GM04504 (cell line): ENCODE measurements around the gene ATP4B.
A peak's percentile ranks its signal among the peaks of the same experiment; 100 is the strongest.
"Not testable (repeated sequence)": the region's sequence is repeated elsewhere in the genome, so short reads cannot be mapped to it uniquely, and the experiment has no call there.

ENCODE experiments used
- DNase-seq: peaks from one replicate; pipeline ENCODE4 v3.0.0-alpha.2; 2012; ENCODE audit warnings: low read depth

The ATP4B gene

DNA sequence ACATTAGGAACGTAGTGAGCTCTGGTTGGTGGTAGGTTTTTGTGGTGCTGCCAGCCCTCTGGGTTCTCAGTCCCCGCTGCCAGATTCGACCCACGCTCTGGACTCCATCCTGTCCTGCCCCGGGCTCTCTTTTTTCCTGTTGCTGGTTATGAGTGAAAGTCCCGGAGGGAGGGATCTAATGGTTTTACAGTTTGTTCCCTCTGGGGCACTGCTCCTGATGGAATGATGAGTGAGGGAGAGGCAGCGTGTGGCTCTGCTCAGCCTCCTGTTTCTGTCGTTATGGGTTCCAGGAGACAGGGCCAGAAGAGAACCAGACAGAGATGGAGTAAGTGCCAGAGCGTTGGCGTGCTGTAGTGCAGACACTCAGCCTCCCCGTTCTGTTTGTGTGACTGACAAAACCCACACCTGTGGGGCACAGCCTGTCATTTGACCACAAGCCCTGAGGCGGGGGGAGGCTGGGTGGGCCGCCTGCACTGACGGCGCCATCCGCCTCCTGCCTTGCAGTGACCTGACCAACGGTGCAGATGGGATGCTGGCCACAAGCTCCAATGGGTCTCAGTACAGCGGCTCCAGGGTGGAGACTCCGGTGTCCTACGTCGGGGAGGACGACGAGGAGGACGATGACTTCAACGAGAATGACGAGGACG, 18.3 kb downstream of the ATP4B start:
- DNase-seq = no peak

DNA sequence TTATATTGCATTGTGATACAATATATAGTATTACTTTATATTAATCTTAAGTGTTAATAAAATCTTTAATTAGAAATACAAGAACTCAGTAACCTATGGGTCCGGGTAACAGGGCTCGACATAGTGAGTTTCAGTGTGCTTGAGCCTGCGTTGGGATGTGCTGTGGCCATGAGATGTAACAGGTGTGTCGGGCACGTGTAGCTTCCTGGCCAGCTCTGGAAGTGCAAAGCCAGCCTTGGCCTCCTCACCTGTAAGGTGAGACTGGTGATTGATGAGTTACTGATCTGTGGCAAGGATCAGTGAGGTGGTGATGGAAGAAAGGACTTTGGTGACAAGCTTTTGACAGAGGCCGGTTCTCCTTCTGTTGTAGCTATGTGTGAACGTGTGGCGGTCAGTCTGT, 19.2 kb downstream of the ATP4B start:
- no peak for DNase-seq

DNA sequence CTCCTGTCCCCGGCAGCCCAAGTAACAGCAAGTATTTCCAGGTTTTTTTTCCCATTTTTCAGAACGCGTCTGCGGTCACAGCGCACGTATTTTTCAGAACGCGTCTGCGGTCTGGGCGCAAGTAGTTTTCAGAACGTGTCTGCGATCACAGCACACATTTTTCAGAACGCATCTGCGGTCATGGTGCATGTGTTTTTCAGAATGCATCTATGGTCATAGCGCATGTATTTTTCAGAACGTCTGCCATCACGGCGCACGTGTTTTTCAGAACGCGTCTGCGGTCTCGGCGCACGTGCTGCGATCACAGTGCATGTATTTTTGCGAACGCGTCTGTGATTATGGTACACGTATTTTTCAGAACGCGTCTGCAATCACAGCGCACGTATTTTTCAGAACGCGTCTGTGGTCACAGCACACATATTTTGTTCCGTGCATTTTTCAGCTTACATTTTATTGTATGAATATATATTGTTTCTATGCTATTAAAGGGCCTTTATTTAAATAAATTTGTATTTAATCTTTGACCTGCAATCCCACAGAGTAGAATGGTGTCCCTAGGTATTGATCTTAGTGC, 19.7 kb downstream of the ATP4B start:
- no peak for DNase-seq

GRCh38 chr13:113637262-113638160, 20.5 kb downstream of the ATP4B start:
- DNase-seq = no peak

DNA sequence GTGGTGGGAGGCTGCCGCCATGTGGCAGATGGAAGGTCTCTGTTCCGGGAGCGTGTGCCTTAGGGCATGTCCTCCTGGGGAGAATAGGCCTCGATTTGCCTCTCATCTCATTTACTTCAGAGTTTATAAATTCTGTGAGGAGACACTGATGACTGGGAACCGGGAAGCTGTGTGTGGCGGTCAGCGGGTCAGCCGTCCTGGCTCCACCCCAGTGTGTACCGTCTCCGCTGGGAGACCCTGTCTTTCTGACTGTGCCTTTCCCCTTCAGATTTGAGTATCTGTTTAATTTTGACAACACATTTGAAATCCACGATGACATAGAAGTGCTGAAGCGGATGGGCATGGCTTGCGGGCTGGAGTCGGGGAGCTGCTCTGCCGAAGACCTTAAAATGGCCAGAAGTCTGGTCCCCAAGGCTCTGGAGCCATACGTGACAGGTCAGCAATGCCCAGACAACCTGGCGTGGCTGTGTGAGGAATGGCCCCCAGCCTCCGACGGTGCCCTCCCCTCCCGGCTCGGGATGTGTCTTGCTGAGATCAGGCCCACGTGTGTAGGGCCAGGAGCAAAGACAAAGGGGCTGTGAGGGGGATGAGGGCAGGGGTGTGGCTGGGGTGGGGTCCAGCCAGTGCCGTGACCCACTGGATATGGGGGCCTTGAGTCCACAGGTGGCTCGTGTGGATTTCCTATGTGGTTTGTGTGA, 21.6 kb downstream of the ATP4B start:
- no peak for DNase-seq

DNA sequence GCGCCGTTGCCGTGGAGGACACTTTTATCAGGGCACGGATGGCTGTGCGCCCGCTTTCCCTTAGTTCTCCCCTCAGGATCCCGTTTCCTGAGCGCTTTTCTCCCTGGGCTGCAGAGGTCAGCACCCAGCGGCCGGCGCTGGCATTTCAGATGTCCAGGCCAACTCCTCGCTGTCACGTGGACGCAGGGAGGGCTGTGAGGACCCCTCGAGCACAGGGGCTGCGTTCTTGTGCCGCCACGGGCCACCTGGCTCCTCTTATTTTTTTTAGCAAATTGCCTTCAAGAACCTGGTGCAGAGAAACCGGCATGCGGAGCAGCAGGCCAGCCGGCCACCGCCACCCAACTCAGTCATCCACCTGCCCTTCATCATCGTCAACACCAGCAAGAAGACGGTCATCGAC, 22.3 kb downstream of the ATP4B start:
- no peak for DNase-seq

DNA sequence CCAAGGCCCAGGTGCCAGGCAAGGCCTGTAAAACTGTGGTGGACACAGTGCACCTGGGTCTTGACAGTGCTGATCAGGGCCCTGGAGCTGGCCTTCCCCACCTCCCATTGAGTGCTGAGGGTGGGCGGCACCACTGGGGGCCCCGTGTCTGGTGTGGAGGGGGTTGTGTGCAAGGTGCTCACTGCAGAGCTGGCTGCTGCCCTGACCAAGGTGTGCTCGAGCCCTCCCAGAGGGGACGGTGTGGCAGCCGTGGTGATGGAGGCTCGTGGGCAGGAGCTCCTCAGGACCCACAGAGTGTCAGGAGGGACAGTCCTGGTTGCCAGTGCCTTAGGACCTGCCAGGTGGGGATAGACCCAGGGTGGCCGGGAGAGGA, 23.0 kb downstream of the ATP4B start:
- no peak for DNase-seq

DNA sequence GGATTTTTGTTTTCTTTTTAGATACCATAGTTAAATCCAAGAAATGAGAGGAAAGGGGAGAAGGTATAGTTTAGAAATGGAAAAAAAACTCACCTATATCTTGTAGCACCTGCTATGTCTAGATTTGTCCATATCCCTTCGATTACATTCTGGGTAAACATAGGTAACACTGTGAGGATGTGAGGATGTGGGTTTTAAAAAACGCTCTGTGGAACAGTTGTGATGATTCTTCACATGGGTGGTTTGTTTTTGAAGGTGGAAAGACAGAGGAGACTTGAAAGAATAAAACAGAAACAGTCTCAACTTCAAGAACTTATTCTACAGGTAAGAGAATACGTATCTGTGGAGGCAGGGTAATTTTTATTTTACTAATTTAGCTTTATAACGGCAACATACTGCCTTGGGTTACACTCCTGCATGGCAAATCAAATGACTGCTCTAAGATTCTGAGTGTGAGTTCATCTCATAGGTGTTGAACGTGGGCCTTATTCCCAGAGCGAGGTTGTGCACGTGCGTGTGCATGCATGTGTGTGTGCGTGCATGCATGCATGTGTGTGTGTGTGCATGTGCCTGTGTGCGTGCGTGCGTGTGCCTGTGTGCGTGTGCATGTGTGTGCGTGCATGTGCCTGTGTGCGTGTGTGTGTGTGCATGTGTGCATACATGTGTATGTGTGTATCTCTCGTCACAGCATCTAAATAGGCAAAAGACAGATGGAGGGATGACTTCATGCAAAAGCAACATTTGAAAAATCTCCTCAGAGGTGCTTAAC, 23.5 kb downstream of the ATP4B start:
- no peak for DNase-seq

- DNase-seq = no peak
Observed at GRCh38 chr13:113633485-113633873, 24.5 kb downstream of the ATP4B start.

DNA sequence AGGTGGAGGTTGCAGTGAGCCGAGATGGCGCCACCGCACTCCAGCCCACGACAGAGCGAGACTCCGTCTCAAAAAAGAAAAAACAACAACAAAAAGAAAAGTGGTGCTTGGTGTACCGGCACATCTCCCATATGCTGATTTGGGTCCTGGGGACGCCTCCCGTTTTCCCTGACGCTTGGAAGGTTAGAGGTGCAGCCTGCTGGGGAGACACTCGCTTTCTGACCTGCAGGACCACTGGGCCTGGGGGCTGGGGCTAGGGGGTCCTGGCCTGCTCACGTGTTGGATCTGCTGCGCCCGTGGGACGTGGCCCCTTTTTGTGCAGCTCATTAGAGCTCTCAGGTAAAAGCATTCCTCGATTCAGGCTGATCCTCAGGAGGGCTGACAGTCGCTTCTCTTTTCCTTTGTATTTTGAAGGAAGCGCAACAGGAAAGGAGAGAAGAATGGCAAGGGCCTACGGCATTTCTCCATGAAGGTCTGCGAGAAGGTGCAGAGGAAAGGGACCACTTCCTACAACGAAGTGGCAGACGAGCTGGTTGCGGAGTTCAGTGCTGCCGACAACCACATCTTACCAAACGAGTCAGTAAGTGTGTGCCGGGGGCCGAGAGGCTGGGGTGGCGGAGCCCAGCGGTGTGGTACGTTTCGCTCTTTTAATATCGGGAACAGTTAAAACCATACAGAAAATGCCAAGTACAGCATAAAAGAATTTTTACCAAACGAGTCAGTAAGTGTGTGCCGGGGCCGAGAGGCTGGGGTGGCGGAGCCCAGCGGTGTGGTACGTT, 25.1 kb downstream of the ATP4B start:
- DNase-seq = no peak

GRCh38 chr13:113631341-113632095, 26.5 kb downstream of the ATP4B start:
- no peak for DNase-seq

- DNase-seq = no peak
Observed at GRCh38 chr13:113630804-113631203, 27.2 kb downstream of the ATP4B start.

DNA sequence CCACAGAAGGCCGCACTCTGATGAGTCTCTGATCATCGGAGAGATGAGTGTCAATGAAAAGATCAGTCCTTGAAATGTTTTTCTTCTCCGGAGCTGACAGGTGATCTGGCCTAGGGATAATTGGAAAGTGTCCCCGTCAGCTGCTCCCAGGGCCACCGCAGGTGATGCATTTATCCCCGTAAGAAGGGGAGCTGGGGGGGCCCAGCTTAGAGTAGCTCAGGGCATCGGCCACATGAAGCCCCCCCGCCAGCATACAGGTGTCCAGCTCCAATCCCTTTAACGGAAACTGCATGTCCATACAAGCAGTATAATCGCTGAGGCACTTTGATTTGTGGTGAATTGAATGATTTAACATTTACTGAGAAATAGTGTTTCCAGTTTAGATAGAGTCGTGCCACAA, 27.7 kb downstream of the ATP4B start:
- no peak for DNase-seq

GRCh38 chr13:113629866-113630265, 28.1 kb downstream of the ATP4B start:
- no peak for DNase-seq

DNA sequence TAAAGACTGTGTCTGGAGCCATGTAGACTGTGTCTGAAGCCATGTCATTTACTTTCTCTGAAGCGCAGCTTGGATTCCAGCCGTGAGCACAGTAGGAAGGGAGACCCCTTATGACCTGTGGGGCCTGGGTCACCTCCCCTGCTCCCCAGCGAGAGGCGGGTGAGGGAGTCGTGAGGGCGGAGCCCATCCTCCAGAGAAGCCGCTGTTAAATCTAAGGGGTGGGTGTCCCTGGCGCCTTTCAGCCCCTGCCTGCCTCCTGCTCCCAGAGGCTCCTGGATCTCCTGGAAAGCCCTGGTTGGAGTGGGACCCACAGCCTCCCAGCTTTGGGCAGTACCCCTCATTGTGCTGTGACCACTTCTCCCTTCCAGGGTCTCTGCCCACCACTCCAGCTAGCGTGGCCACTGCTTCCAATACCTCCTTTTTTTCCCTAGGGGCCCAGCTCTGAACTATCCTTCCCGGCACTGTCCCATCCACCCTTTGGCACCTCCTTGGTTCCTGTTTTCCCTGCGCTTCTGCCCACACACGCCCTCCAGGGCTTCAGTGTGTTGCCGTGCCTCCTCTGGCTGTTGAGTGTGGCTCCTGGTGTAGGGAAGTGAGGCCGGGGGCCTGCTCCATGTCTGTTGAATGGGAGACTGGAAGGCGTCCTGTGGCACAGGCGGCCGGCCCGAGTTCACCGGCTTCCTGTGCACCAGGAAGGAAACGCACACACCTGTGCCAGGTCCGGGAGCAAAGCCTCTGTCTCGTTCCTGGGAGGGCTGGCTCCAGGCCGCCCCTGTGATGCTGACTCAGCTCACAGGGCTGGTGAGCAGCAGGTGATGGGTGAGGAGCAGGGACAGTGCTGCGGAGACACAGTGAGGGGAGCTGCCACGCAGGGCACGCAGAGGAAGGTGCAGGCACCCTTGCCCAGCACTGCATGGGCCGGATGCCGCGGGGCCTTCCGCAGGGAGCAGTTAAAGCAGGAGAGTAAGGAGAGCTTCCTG, 29.4 kb downstream of the ATP4B start:
- DNase-seq = no peak

DNA sequence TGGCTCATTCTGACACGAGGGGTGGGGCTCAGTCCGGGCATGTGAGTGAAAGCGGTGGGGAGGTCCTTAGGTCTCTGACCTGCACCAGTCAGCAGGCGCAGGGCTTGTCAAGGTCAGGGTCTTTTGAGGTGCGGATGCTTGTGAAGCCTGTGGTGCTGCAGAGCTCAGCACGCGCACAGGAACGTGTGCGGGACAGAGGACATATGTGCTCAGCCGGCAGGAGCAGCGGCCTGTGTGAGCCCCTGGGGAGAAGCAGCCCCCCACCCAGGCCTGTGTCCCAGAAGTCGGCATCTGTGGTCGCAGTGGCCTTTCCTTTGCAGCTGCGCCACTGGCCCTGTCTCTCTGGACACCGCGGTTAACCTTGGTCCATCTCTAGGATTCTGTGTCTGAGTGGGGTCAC, 30.9 kb downstream of the ATP4B start:
- no peak for DNase-seq

DNA sequence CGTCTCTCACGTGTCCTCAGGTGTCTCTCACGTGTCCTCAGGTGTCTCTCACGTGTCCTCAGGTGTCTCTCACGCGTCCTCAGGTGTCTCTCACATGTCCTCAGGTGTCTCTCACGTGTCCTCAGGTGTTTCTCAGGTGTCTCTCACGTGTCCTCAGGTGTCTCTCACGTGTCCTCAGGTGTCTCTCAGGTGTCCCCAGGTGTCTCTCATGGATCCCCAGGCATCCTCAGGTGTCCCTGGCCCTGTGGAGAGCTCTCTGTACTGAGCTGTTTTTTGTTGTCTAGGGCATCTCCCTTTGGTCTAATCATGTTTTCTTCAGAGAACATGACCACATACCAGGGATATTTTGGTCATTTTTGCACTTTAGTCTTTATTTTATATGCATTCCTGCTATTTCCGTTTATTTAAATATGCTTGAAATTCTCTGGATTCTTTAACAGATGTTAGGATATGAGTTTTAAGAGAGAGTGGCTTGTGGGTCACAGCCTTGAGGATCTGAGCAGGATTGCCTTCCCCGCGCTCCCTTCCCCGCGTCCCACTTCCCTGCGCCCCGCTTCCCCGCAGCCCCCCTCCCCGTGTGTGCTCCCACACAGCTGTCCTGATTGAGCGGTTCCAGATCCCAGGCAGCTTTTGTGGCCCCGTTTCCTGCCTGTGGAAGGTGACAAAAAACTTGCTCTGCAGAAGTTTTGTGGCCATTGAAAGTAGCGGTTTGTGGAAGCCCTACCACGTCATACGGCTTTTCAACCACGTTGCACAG, 31.9 kb downstream of the ATP4B start:
- DNase-seq = peak; percentile 9

GRCh38 chr13:113624640-113625304, 33.2 kb downstream of the ATP4B start:
- DNase-seq = not testable (repeated sequence)
